Muscle of arm (tissue), 12 donors: ENCODE results near the gene SCART1. TPM values are rescaled to one million over a fixed set of nuclear protein-coding genes. Genes with fewer than 3 reads are reported as not detected.
"Not testable (repeated sequence)": the region's sequence is repeated elsewhere in the genome, so short reads cannot be mapped to it uniquely, and the experiment has no call there.

ENCODE experiments used
- DNase-seq: peaks from one replicate; pipeline ENCODE4 v3.0.0-alpha.2; 2013
- polyA plus RNA-seq, 12 donors: library from polyadenylated mRNA; unstranded; fragments of 120-200 nt; gene quantifications; one replicate each; pipeline ENCODE4 v1.2.1, GENCODE V29; 2013; ENCODE audit not compliant: insufficient read length in 12 of 12

SCART1 gene
- polyA plus RNA-seq, 12 donors: 0.58 to 1.7 (median 1.0) TPM; not detected in 2

GRCh38 chr10:133455196-133455595 lies 1.5 kb downstream of the SCART1 start:
- DNase-seq: no peak

- DNase-seq: no peak
Measured at GRCh38 chr10:133455611-133456031, 1.9 kb downstream of the SCART1 start.

- DNase-seq: no peak
Measured at GRCh38 chr10:133456041-133456951, 2.6 kb downstream of the SCART1 start.

- no peak for DNase-seq
Measured at GRCh38 chr10:133457100-133457841, 3.5 kb downstream of the SCART1 start.

- DNase-seq: no peak
Measured at GRCh38 chr10:133458021-133458709, 4.4 kb downstream of the SCART1 start.

GRCh38 chr10:133458710-133459453 lies 5.1 kb downstream of the SCART1 start:
- DNase-seq: no peak

- DNase-seq: no peak
Measured at GRCh38 chr10:133459454-133460207, 5.9 kb downstream of the SCART1 start.

- DNase-seq: no peak
Measured at GRCh38 chr10:133460208-133460769, 6.5 kb downstream of the SCART1 start.

- no peak for DNase-seq
Measured at GRCh38 chr10:133461027-133461426, 7.3 kb downstream of the SCART1 start.

GRCh38 chr10:133461841-133462240 lies 8.1 kb downstream of the SCART1 start:
- DNase-seq: no peak

GRCh38 chr10:133462512-133463305 lies 9.0 kb downstream of the SCART1 start:
- DNase-seq: no peak

- no peak for DNase-seq
Measured at GRCh38 chr10:133464582-133465031, 10.9 kb downstream of the SCART1 start.

GRCh38 chr10:133465191-133465949 lies 11.6 kb downstream of the SCART1 start:
- DNase-seq: no peak

GRCh38 chr10:133465950-133466474 lies 12.3 kb downstream of the SCART1 start:
- no peak for DNase-seq

- no peak for DNase-seq
Measured at GRCh38 chr10:133466683-133467275, 13.0 kb downstream of the SCART1 start.

GRCh38 chr10:133467286-133467911 lies 13.7 kb downstream of the SCART1 start:
- no peak for DNase-seq

- DNase-seq: not testable (repeated sequence)
Measured at GRCh38 chr10:133469205-133469604, 15.5 kb downstream of the SCART1 start.
